ENCODE measurements around the gene TRAF4. TPM values are rescaled to one million over a fixed set of nuclear protein-coding genes. Genes with fewer than 3 reads are reported as not detected.

Gene TRAF4, protein sequence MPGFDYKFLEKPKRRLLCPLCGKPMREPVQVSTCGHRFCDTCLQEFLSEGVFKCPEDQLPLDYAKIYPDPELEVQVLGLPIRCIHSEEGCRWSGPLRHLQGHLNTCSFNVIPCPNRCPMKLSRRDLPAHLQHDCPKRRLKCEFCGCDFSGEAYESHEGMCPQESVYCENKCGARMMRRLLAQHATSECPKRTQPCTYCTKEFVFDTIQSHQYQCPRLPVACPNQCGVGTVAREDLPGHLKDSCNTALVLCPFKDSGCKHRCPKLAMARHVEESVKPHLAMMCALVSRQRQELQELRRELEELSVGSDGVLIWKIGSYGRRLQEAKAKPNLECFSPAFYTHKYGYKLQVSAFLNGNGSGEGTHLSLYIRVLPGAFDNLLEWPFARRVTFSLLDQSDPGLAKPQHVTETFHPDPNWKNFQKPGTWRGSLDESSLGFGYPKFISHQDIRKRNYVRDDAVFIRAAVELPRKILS
- 10 to 100 TPM in 2 of 4 donors, 1 to 10 TPM in 2; 8.4 to 66.7 (median 30.7) TPM for total RNA-seq

- DNase-seq (ENCODE audit: low spot score) (peak; percentile 52), ATAC-seq (ENCODE audit: low FRiP score) (peak; percentile 83)
- TF ChIP-seq, protein P1, sequence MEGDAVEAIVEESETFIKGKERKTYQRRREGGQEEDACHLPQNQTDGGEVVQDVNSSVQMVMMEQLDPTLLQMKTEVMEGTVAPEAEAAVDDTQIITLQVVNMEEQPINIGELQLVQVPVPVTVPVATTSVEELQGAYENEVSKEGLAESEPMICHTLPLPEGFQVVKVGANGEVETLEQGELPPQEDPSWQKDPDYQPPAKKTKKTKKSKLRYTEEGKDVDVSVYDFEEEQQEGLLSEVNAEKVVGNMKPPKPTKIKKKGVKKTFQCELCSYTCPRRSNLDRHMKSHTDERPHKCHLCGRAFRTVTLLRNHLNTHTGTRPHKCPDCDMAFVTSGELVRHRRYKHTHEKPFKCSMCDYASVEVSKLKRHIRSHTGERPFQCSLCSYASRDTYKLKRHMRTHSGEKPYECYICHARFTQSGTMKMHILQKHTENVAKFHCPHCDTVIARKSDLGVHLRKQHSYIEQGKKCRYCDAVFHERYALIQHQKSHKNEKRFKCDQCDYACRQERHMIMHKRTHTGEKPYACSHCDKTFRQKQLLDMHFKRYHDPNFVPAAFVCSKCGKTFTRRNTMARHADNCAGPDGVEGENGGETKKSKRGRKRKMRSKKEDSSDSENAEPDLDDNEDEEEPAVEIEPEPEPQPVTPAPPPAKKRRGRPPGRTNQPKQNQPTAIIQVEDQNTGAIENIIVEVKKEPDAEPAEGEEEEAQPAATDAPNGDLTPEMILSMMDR (IDR thresholded peaks at IDR 0.05), result no peak
These were observed at the start of gene TRAF4 for GRCh38 chr17:28743243-28744103. TRAF4 (plus strand) TSS chr17:28744011; CDS start chr17:28744113, 102 bp downstream.

DNA sequence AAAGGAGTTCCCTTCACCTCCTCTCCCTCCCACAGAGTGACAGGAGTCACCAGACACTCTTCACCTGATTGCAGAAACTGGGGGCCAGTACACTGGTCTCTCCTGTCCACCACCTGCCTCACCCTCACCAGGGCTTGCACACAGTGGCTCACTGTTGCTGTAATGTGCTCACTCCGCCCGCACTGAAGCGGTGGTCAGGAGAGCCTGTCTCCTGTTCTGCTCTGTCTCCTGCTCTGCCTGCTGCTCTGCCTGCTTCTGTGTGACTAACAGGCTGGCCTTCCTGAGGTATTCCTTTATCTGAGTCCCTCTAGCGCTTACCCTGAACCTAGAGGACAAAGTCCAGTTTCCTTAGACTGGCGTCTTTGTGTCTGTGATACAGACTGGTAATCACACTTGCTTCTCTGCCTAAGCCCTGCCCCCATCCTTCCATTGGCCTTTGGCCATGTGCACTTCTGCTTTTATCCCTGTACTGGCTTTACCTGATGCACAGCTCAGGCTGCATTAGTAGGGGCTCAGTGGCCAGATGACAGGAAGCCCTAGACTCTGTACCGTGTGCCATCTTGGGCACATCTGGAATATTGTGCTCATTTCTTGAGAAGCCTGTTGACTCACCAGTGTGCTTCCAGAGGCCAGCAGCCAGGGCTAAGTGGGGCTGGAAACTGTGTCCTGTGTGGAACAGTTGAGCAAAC, 45.4 kb upstream of the TRAF4 start:
- ATAC-seq (ENCODE audit: low FRiP score), result no peak
- TF ChIP-seq, protein P1 (IDR thresholded peaks at IDR 0.05), result no peak
- no peak for DNase-seq (ENCODE audit: low spot score)

DNA sequence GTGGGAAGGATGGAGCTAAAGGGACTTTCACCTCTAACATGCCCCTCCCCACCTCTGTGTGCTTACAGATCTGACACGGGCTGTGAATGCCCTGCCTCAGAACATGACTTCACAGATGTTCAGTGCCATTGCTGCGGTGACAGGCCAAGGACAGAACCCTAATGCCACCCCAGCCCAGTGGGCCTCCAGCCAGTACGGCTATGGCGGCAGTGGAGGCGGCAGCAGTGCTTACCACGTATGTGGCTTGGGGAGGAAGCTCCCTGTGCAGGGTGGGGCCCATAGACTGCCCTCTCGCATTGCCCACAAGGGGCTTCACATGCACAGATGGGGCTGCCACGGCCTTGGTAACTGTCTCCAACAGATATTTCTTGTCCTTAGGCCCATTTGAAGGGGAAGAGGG, 43.5 kb upstream of the TRAF4 start:
- TF ChIP-seq, protein P1 (IDR thresholded peaks at IDR 0.05), result no peak
- DNase-seq (ENCODE audit: low spot score) (no peak), ATAC-seq (ENCODE audit: low FRiP score) (no peak)

GRCh38 chr17:28700830-28701492, 42.9 kb upstream of the TRAF4 start:
- no peak for DNase-seq (ENCODE audit: low spot score)

DNA sequence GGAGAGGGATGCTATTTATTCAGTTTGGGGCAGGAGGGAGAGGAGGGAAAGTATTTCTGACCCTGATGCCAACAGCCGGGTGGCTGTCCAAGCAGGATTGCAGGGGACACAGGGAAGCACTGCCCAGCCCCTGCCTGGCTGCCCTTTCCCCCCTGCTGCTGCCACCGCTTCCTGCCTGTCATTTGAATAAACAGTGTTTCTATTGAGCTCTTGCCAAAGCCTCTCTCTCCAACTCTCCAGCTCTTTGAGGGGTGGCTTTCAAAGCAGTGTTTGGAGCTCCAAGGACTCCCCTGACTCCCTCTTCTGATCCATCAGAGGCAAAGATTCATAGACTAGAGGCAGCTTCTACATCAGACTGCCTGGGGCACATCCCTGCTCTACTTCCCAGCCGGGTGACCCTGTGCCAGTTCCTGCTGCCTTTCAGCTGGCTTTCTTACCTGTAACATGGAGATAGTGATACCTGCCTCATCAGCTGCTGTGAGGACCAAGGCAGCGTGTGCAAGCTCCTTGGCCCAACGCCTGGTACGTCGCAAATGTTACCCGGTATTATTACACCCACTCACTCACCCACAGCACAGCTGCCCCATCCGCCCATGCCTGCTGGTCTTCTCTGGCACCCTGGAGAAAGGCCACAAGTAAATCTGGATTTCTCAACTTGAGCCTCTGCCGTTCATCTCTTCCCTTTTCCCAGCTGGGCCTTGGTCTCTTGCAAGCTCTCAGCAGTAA, 41.6 kb upstream of the TRAF4 start:
- DNase-seq (ENCODE audit: low spot score) (no peak), ATAC-seq (ENCODE audit: low FRiP score) (no peak)
- TF ChIP-seq, protein P1 (IDR thresholded peaks at IDR 0.05), result no peak

More at GRCh38 chr17:28700830-28701492, 42.9 kb upstream of the TRAF4 start:
- ATAC-seq (ENCODE audit: low FRiP score), result no peak
- TF ChIP-seq, protein P1 (IDR thresholded peaks at IDR 0.05), result no peak

DNA sequence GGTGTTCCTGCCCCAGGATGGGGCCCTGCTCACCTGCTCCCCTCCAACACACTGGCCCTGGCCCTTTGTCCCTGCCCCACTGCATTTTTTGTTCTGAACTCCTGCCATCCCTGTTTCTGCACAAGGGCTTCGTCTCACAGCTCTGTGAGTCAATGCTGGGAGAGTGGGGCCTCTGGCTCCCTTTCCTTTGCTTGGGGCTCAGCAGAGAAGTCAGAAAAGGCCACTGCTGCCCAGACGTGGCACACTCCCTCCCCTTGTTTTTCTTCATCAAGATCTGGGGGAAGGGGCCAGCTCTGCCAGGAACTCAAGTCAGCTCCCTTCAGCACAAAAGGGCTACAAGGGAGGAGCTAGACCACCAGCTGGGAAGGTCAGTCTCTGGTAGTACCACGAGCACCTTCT, 41.1 kb upstream of the TRAF4 start:
- no peak for ATAC-seq (ENCODE audit: low FRiP score)
- DNase-seq (ENCODE audit: low spot score), result no peak
- TF ChIP-seq, protein P1 (IDR thresholded peaks at IDR 0.05), result no peak
